H9 (cell line): ENCODE measurements around the gene RHBDD3. TPM values are rescaled to one million over a fixed set of nuclear protein-coding genes. Genes with fewer than 3 reads are reported as not detected.

Experiments
- DNase-seq: peaks from one replicate; pipeline ENCODE4 v3.0.0-alpha.2; 2017
- H2AFZ ChIP-seq: one replicate; pipeline ENCODE4 v1.6.1; 2013; ENCODE audit warnings: mild to moderate bottlenecking, low read length, control low read depth, moderate library complexity
- H2AK5ac ChIP-seq: 2 replicates; pipeline ENCODE4 v1.6.1; 2013; ENCODE audit warnings: low read length, control low read depth, mixed read lengths; ENCODE audit not compliant: insufficient read length
- H2BK120ac ChIP-seq: one replicate; pipeline ENCODE4 v1.6.1; 2013; ENCODE audit warnings: low read depth, mild to moderate bottlenecking, low read length, control low read depth, inconsistent platforms; ENCODE audit not compliant: poor library complexity, severe bottlenecking
- H2BK12ac ChIP-seq: 2 replicates; pipeline ENCODE4 v1.6.1; 2013; ENCODE audit warnings: low read length, control low read depth, mixed read lengths, low read depth; ENCODE audit not compliant: insufficient read length
- H2BK15ac ChIP-seq: 2 replicates; pipeline ENCODE4 v1.6.1; 2013; ENCODE audit warnings: low read depth, low read length, control low read depth
- H2BK20ac ChIP-seq: one replicate; pipeline ENCODE4 v1.6.1; 2013; ENCODE audit warnings: low read depth, mild to moderate bottlenecking, low read length, control low read depth, inconsistent platforms; ENCODE audit not compliant: poor library complexity, severe bottlenecking
- H2BK5ac ChIP-seq: 2 replicates; pipeline ENCODE4 v1.6.1; 2013; ENCODE audit warnings: low read length, control low read depth, mixed read lengths; ENCODE audit not compliant: insufficient read length
- H3K14ac ChIP-seq: 2 replicates; pipeline ENCODE4 v1.6.1; 2013; ENCODE audit warnings: low read length, control low read depth; ENCODE audit not compliant: insufficient read depth
- H3K18ac ChIP-seq: 2 replicates; pipeline ENCODE4 v1.6.1; 2013; ENCODE audit warnings: low read depth, mild to moderate bottlenecking, mixed read lengths, low read length, control low read depth; ENCODE audit not compliant: insufficient read length
- H3K23ac ChIP-seq: 2 replicates; pipeline ENCODE4 v1.6.1; 2013; ENCODE audit warnings: low read length, control low read depth, mixed read lengths, low read depth; ENCODE audit not compliant: insufficient read length
- H3K23me2 ChIP-seq: 2 replicates; pipeline ENCODE4 v1.6.1; 2013; ENCODE audit warnings: low read depth, mild to moderate bottlenecking, mixed read lengths, low read length, control low read depth; ENCODE audit not compliant: insufficient read length, poor library complexity, severe bottlenecking
- H3K27ac ChIP-seq: 2 replicates; pipeline ENCODE4 v1.5.1; 2013; ENCODE audit warnings: low read length, control low read depth, mixed read lengths, low read depth; ENCODE audit not compliant: insufficient read length
- H3K27me3 ChIP-seq: 2 replicates; pipeline ENCODE4 v1.6.1; 2013; ENCODE audit warnings: low read length, control low read depth, inconsistent platforms; ENCODE audit not compliant: insufficient read depth
- H3K4ac ChIP-seq: 2 replicates; pipeline ENCODE4 v1.6.1; 2013; ENCODE audit warnings: low read depth, mild to moderate bottlenecking, control low read depth, inconsistent platforms, low read length, moderate library complexity
- H3K4me1 ChIP-seq: 2 replicates; pipeline ENCODE4 v1.6.1; 2013; ENCODE audit warnings: low read length, control low read depth, inconsistent platforms; ENCODE audit not compliant: insufficient read depth
- H3K4me2 ChIP-seq: 2 replicates; pipeline ENCODE4 v1.6.1; 2013; ENCODE audit warnings: low read length, control low read depth, mixed read lengths; ENCODE audit not compliant: insufficient read length, insufficient read depth
- H3K56ac ChIP-seq: 2 replicates; pipeline ENCODE4 v1.6.1; 2013; ENCODE audit warnings: low read depth, mild to moderate bottlenecking, mixed read lengths, low read length, control low read depth; ENCODE audit not compliant: insufficient read length
- H3K79me1 ChIP-seq: 2 replicates; pipeline ENCODE4 v1.6.1; 2013; ENCODE audit warnings: low read depth, mild to moderate bottlenecking, moderate library complexity, low read length, control low read depth, inconsistent platforms; ENCODE audit not compliant: insufficient read depth, poor library complexity, severe bottlenecking
- H3K79me2 ChIP-seq: 2 replicates; pipeline ENCODE4 v1.6.1; 2013; ENCODE audit warnings: low read length, control low read depth, inconsistent platforms; ENCODE audit not compliant: insufficient read depth
- H3K9ac ChIP-seq: 2 replicates; pipeline ENCODE4 v1.6.1; 2013; ENCODE audit warnings: low read length, control low read depth, mixed read lengths; ENCODE audit not compliant: insufficient read length; ENCODE audit errors: extremely low read depth
- H3K9me3 ChIP-seq: one replicate; pipeline ENCODE4 v1.6.1; 2013; ENCODE audit warnings: low read depth, low read length, inconsistent platforms; ENCODE audit not compliant: control insufficient read depth
- H3T11ph ChIP-seq: one replicate; pipeline ENCODE4 v1.6.1; 2013; ENCODE audit warnings: mild to moderate bottlenecking, low read length, control low read depth, inconsistent platforms
- H4K20me1 ChIP-seq: one replicate; pipeline ENCODE4 v1.6.1; 2013; ENCODE audit not compliant: control insufficient read depth, insufficient read length, insufficient read depth
- H4K5ac ChIP-seq: 2 replicates; pipeline ENCODE4 v1.6.1; 2013; ENCODE audit warnings: low read depth, mild to moderate bottlenecking, mixed read lengths, low read length, control low read depth; ENCODE audit not compliant: insufficient read length
- H4K8ac ChIP-seq: replicated peaks from 2 replicates; pipeline ENCODE4 v1.6.1; 2013; ENCODE audit warnings: low read length, control low read depth, mixed read lengths, low read depth; ENCODE audit not compliant: insufficient read length
- H4K91ac ChIP-seq: 2 replicates; pipeline ENCODE4 v1.6.1; 2013; ENCODE audit warnings: low read depth, mild to moderate bottlenecking, moderate library complexity, mixed read lengths, low read length, control low read depth; ENCODE audit not compliant: insufficient read length
- H3K27ac Mint-ChIP-seq, 3 experiments: 2 replicates in 2 of 3; 3 replicates in 1 of 3; pipeline ENCODE4 v1.8.0; 2020 to 2021; ENCODE audit warnings: mixed read lengths in 3 of 3, mild to moderate bottlenecking in 1 of 3, moderate library complexity in 1 of 3
- H3K27me3 Mint-ChIP-seq: 2 replicates; pipeline ENCODE4 v1.8.0; 2021; ENCODE audit warnings: low read depth, mild to moderate bottlenecking, moderate library complexity, mixed read lengths
- H3K36me3 Mint-ChIP-seq, 3 experiments: 2 replicates in 2 of 3; 3 replicates in 1 of 3; pipeline ENCODE4 v1.8.0; 2020 to 2021; ENCODE audit warnings: low read depth in 3 of 3, mixed read lengths in 3 of 3; ENCODE audit not compliant: insufficient read depth in 1 of 3
- H3K4me1 Mint-ChIP-seq, 2 experiments: 2 replicates each; pipeline ENCODE4 v1.8.0; 2020; ENCODE audit warnings: mixed read lengths in 2 of 2
- H3K4me3 Mint-ChIP-seq, 2 experiments: 2 replicates in 1 of 2; 3 replicates in 1 of 2; pipeline ENCODE4 v1.8.0; 2020 to 2021; ENCODE audit warnings: mild to moderate bottlenecking in 2 of 2, mixed read lengths in 2 of 2, moderate library complexity in 1 of 2
- H3K9me3 Mint-ChIP-seq, 2 experiments: 2 replicates in 1 of 2; 3 replicates in 1 of 2; pipeline ENCODE4 v1.8.0; 2020; ENCODE audit warnings: mild to moderate bottlenecking in 2 of 2, mixed read lengths in 2 of 2, moderate library complexity in 1 of 2
- WGBS: extraction: QIAGEN DNeasy Blood & Tissue Kit; methylation state at CpG from one replicate; pipeline ENCODE4 v1.1.7; 2013; ENCODE audit warnings: missing lambda C conversion rate, low lambda C conversion rate, mixed read lengths; ENCODE audit not compliant: insufficient read length; ENCODE audit errors: extremely low coverage; 5-methylcytosine and 5-hydroxymethylcytosine counted together
- total RNA-seq: library from RNA; stranded (reverse); gene quantifications from 2 replicates; pipeline ENCODE4 v1.2.1, GENCODE V29; 2021
- TF ChIP-seq, protein P1 (sequence below): fragments of 200-600 bp; sonication (generic); conservative IDR thresholded peaks from 3 replicates; pipeline ENCODE4 v1.8.0; 2021; ENCODE audit warnings: antibody characterized with exemption, mild to moderate bottlenecking

The RHBDD3 gene
- total RNA-seq, 1 experiment from 2014 or later = 99.7 TPM

DNA sequence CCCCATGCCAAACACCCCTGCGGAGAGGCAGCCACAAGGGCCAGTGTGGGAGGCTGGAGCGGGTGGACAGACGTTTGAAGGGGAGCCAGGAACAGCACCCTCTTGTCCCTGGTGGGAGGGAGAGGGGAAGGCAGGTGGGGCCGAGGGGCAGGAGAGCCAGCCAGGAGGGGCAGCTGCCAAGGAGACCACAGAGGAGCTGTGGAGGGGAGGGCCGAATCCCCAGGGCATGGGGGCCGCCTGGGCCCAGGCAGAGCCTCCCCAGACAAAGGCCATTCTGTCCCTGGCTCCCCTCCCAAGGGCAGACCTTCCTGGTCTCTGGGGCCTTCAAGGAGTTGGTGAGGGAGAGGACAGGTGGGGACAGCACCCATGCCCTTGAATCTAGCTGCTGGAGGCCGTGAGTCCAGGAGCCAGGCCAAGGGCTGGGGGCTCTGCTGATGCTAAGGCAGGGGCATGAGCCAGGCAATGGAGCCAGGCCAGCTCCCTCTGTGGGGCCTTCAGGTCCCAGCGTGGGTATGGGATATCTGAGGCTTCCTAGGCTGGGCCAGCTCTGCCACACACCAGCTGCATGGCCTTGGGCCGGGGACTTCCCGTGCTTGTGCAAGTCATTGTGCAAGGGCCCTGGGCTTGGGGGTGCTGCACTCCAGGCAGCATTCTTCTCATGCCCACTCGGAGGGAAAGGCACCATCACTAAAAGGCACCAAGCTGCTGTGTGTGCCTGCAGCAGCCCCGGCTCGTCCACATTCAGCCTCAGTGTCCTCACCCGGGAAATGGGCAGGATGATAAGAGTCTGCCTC lies 50.7 kb downstream of the RHBDD3 start:
- H4K5ac ChIP-seq = no peak overlapping the region
- H3T11ph ChIP-seq = no peak overlapping the region
- H2BK12ac ChIP-seq = no peak overlapping the region
- peak overlapping the region in 1 of 3 experiments; percentile 76; a peak in 1 of 7 replicates for H3K27ac Mint-ChIP-seq
- WGBS = no CpG with 5 or more reads among the region's 14 CpGs
- H3K27ac ChIP-seq = no peak overlapping the region
- H2BK120ac ChIP-seq = no peak overlapping the region
- peaks cover 31 to 45% of the 10 kb centered on the region in 2 experiments for H3K4me1 Mint-ChIP-seq
- no peak overlapping the region for H2BK20ac ChIP-seq
- no peaks in the 10 kb centered on the region for H3K27me3 ChIP-seq
- H4K91ac ChIP-seq = no peak overlapping the region
- H3K4me2 ChIP-seq = no peak overlapping the region
- H3K27me3 Mint-ChIP-seq = 0 out of 2 replicates have a peak, but pooled peaks cover 3% of the 10 kb centered on the region
- H3K9ac ChIP-seq = no peak overlapping the region
- DNase-seq = peak; percentile 21
- no peak overlapping the region for H2AFZ ChIP-seq
- H2BK5ac ChIP-seq = no peak overlapping the region
- H3K18ac ChIP-seq = no peak overlapping the region
- no peaks in the 10 kb centered on the region; a peak in 1 of 5 replicates for H3K9me3 Mint-ChIP-seq
- no peaks in the 10 kb centered on the region for H4K20me1 ChIP-seq
- H3K4me3 Mint-ChIP-seq = no peak overlapping the region
- no peak overlapping the region for H2AK5ac ChIP-seq
- peaks cover 3% of the 10 kb centered on the region; the same call in 1 of the 2 replicates for H3K4me1 ChIP-seq
- TF ChIP-seq, protein P1, sequence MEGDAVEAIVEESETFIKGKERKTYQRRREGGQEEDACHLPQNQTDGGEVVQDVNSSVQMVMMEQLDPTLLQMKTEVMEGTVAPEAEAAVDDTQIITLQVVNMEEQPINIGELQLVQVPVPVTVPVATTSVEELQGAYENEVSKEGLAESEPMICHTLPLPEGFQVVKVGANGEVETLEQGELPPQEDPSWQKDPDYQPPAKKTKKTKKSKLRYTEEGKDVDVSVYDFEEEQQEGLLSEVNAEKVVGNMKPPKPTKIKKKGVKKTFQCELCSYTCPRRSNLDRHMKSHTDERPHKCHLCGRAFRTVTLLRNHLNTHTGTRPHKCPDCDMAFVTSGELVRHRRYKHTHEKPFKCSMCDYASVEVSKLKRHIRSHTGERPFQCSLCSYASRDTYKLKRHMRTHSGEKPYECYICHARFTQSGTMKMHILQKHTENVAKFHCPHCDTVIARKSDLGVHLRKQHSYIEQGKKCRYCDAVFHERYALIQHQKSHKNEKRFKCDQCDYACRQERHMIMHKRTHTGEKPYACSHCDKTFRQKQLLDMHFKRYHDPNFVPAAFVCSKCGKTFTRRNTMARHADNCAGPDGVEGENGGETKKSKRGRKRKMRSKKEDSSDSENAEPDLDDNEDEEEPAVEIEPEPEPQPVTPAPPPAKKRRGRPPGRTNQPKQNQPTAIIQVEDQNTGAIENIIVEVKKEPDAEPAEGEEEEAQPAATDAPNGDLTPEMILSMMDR = no peak
- no peaks in the 10 kb centered on the region for H3K9me3 ChIP-seq
- no peak overlapping the region for H4K8ac ChIP-seq
- no peak overlapping the region for H3K23ac ChIP-seq
- H3K79me1 ChIP-seq = no peaks in the 10 kb centered on the region
- no peak overlapping the region for H3K56ac ChIP-seq
- no peak overlapping the region for H3K4ac ChIP-seq
- H3K79me2 ChIP-seq = no peaks in the 10 kb centered on the region
- H3K23me2 ChIP-seq = no peaks in the 10 kb centered on the region
- H3K36me3 Mint-ChIP-seq = no peaks in the 10 kb centered on the region
- no peak overlapping the region for H2BK15ac ChIP-seq
- H3K14ac ChIP-seq = no peak overlapping the region; the same call in 1 of the 2 replicates
